Right lung (tissue), 5 donors: ENCODE results near the gene C1orf159. TPM values are rescaled to one million over a fixed set of nuclear protein-coding genes. Genes with fewer than 3 reads are reported as not detected.
"Not testable (repeated sequence)": the region's sequence is repeated elsewhere in the genome, so short reads cannot be mapped to it uniquely, and the experiment has no call there.

Source experiments
- DNase-seq, 2 donors: peaks; one replicate each; pipeline ENCODE4 v3.0.0-alpha.2; 2013
- polyA plus RNA-seq, 5 donors: library from polyadenylated mRNA; unstranded; fragments of 120-200 nt; gene quantifications; one replicate each; pipeline versions ENCODE4 v1.2.1 to v1.2.3, GENCODE V29; 2013; ENCODE audit warnings: inconsistent platforms in 1 of 5, low replicate concordance in 1 of 5; ENCODE audit not compliant: insufficient read length in 5 of 5, insufficient read depth in 1 of 5

The C1orf159 gene
- polyA plus RNA-seq, 5 donors = 6.8 to 17.5 (median 10.0) TPM

DNA sequence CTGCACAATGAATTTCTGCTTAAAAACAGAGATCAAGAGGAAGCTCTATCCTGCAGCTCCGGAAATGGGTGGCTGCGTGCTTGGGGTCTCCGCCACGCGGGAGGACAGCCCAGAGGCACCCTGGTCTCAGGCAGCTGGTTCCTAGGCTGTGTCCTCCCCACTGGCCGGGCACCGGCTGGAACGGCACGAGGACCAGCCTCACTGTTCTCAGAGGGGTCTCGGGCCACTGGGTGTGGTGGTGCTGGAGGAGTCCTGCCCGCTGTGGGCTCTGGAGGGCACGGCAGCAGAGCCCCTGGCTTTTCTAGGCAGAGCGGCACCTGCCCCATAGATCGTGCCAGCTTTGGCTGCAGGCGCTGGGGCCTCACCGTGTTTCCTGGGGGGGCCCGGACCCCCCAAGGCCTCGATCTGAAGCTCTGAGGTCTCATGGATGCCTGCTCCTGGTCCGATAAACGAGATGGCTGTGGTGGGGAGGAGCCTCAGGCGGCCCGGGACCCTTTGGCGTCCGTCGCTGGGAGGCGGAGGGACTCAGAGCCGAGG is 33.6 kb downstream of the C1orf159 start:
- DNase-seq = no peak

DNA sequence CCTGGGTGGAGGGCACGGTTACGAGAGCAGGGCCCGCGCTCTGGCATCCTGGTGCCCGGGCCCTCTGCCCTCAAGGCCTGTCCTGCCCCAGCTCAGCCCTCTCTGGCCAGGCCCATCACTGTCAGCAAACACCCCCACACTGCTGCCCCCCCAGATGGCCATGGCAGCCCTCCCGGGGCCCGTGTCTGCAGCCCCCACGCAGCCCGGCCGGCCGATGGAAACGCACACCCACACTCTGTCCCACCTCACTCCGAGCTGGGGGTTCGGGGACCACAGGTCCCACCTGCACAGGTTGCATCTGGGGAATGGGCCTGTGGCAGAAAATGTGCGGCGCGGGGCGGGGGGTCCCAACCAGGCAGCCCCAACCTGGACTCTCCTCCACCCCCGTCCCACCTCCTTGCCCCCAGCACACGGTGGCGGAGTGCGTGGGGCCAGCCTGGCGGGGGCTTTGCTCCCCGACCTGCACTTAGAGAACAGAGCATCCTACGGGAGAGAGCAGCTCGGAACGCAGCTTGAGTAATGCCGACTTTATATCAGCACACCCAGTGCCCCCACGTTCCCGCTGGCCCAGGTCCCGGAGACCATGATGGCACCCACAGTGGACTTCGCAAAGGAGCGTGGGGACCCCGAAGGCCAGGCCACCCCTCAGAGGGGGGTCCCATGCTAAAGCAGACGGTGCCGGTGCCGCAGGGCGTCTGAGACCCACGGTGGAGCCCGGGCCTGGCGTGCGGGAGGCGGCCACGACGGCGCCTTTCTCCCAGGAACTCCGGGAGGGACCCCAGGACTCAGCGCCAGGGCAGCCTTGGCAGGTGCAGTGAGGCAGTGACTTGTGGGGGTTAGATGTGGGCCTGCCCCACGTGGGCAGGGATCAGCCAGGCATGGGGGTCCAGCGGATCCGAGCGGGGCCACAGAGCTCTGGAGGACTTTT is 34.3 kb downstream of the C1orf159 start:
- no peak for DNase-seq

DNA sequence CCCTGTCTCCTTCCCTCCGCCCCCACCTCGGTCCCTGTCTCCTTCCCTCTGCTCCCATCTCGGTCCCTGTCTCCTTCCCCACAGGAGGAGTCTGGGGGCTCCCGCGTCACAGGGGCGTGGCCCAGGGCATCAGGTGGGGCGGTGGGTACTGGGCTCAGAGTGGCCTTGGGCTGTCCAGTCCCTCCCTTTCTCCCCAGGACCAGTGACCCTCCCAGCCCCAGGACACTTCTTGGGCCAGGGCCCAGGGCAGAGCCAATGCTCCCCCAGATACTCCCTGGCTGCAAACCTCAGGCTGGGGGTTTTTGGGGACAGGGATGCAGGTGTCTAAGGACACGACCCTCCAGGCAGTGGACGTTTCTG is 35.0 kb downstream of the C1orf159 start:
- no peak for DNase-seq

DNA sequence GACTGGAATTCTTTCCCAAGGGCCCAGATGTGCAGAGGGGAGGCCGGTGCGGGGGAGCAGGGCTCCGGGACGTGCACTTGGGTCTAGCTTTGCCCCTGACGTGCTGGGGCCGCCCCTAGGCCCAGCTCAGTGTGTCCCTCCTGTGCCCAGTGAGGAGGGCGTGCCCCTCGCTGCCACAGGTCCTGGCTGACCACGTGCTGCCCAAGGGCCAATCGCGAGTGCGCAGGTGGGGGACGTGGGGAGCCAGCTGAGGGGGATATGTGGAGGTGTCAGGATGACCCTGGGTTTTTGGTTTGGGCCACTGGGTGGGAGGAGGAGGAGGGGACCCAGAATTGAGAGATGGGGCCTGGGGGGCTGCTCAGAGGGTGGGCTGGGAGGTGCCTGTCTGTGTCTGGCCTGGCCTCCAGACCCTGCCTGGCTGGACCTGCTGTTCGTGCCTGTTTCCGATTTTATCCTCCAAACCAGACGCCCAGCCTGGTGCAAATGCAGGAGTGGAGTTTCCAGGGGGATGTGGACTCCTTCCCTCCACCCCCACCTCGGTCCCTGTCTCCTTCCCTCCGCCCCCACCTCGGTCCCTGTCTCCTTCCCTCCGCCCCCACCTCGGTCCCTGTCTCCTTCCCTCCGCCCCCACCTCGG is 35.6 kb downstream of the C1orf159 start:
- peak in 1 of 2 donors; percentile 31 for DNase-seq

DNA sequence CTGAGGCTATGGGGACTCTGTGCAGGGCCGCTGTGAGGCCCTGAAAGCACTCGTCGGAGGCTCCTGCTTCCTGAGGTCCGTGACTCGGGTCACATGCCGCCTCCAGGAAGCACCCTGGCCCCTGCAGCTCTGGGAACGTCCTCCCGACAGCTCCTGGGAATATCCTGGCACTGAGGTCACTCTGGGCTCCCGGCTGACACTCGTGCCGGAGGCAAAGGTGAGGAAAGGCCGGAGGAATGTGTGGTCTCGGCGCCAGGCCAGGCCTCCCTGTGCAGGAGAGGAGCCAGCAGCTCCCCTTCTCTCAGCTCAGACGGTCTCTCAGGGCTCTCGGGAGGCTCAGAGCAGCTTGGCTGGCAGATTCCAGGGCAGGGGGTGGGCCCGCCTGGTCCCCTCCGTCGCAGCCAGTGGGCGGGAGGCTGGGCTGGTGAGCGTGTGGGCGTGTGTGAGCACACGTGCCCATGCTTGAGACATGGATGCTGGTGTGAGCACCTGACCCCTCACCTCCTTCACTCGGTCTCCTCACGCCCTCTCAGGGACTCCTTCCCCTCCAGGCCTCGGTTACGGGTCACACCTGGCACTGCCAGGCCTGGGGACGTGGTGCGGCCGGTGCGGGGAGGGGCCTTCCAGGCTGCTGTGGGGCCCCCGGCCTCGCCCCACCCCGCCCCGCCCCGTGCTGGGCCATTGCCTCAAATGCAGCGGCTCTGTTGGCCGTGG is 36.3 kb downstream of the C1orf159 start:
- DNase-seq = peak; percentile 50 to 56

DNA sequence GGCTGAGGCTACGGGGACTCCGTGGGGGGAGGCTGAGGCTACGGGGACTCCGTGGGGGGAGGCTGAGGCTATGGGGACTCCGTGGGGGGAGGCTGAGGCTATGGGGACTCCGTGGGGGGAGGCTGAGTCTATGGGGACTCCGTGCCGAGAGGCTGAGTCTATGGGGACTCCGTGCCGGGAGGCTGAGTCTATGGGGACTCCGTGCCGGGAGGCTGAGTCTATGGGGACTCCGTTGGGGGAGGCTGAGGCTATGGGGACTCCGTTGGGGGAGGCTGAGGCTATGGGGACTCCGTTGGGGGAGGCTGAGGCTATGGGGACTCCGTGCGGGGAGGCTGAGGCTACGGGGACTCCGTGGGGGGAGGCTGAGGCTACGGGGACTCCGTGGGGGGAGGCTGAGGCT is 38.5 kb downstream of the C1orf159 start:
- not testable (repeated sequence) for DNase-seq

DNA sequence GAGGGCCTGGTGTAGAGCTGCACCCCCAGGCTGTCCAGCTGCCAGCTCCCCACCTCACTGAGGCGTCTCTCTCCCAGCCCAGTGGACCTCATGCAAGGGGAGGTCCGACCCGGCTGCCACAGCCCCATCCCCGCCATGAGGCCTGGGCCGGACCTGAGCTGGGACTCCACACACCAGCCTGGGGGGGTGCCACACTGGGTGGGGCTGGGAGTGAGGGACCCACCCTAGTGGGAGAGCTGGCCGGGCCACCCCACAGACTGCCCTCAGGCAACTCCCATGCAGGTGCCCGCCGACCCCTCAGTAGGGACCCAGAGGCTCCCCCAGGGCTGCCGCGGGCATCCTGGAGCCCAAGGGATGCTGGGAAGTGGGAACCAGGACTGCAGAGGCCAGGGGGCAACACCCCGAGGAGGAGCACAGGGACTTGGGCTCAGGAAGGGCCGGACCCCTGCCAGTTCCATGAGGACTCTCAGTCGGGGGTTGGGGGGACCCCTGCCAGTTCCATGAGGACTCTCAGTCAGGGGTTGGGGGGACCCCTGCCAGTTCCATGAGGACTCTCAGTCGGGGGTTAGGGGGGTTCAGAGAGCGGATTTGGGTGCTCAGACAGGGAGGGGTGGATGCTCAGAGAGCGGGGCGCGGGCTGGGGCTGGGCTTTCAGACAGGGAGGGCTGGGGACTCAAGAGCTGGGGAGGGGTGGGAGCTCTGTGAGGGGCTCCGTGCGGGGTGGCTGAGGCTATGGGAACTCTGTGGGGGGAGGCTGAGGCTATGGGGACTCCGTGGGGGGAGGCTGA is 40.5 kb downstream of the C1orf159 start:
- no peak for DNase-seq

DNA sequence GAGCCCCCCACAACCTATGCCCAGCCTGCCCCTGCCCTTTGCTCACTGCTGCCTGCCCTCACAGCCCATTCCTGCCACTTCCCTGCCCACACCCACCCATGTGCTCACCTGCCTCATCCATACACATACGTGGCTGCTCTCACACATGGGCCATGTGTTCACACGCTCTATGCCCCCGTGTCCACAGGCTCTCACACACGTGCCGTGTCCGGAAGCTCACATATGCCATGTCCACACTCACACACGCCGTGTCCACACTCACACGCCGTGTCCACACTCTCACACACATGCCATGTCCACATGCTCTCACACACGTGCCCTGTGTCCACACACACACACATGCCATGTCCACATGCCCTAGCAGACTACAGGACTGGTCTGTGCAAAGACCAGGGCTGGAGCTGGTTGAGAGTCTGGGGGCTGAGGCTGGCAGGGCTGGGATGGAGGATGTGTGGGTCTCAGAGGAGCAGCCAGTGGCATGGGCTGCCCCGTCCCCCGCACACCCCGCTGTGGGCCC is 41.2 kb downstream of the C1orf159 start:
- DNase-seq = no peak

DNA sequence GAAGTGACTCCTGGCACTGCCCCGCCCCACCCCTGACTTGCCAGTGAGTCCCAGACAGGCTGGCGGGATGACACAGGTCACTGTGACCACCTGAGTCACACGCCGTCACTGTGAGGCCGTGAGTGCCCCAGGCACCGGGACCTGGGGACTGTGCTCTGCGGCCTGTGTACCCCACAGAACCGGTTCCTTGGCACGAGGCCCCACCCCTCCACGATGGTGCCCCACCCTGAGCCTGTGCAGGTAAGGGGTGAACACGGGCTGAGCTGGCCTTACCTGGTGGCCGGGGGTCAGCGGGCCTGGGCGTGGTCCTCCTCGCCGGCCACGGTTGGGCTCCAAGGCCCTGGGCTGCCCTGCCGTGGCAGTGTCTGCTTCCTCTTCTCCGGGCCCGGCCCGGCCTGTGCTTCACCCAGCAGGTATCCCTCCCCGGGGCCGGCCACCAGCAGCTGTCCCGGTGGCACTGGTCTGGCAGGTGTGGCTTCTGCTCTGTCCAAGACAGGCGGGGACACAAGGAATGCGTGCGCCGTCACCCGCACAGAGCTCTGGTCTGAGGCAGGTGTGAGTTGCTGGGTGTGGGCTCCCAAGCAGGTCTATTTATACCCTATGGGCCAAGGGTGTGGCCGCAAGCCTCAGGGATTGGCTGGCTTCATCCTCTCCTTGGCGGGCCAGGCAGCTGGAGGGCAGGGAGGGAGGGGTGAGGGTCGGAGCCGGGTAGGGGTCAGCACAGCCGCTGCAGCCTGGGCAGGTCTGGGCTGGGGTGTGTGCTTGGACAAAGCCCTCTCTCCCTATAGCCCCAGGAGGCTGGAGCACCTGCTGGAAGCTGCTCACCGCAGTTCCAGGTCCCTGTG is 41.9 kb downstream of the C1orf159 start, which contains the start of gene RNF223:
Gene RNF223, minus strand, starts transcription at position 564 of the 845 bp plus-strand sequence. CDS start 1,740 bp downstream, outside the sequence.
- DNase-seq = peak in 1 of 2 donors; percentile 23

DNA sequence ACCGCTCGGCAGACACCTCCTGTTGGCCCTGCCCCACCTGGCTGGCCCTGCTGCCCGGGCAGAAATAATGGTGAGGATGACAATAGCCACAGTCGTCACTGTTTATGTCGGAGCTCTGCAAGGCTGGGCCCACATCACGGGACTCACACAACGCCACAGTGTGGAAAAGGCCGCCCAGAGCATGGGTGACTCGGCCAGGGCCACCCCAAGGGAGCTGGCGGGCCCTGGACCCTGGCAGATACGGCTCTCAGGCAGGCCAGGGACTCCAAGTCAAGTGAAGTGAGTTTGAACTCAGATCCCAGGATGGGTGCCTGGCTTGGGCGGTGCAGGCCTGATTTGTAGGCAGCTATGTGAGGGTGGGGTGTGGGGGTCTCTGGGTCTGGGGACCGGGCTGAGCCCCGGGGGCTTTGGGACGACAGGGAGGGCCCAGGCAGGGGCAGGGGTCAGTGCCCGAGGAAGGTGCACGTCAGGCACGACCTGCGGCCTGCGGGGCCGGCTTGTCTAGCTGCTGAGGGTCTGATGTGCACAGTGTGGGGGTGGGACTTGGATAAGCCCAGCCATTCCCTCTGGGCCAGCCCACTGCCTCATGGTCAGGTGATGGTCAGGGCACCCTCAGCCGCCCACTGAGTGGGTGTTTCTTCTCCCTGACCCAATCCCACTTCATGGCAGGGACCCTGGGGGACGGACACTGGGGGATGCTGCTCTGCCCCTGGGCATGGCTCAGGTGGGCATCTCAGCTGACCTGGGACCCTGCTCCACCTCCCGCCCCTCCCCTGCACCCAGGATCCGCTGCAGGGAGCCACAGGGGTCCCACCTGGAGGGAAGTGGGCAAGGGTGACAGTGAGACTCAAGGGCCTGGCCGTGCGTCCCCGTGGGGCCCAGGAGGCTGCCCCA is 42.8 kb downstream of the C1orf159 start:
- no peak for DNase-seq

DNA sequence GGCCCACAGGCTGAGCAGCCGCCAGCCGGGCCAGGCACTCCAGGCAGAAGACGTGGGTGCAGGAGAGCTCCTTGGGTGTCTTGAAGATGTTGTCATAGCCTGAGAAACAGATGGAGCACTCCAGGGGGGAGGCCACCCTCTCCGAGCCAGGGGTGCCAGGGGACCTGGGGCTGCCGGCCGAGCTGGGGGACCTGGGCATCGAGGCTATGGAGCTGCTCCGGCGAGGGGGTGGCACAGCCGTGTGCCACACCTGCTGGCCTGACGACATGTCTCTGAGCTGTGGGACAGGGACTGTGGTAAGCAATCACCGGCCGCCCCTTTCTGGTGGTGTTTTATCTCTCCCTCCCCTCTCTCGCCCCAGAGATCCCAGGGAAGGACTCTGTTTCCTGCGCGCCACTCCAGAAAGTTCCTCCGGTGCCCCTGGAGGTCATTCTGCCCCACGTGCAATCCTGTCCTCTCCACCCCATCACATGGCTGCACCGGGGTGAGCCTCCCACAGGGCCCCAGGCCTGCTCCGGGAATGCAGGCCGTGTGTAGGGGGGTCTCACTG is 43.5 kb downstream of the C1orf159 start:
- DNase-seq = no peak

DNA sequence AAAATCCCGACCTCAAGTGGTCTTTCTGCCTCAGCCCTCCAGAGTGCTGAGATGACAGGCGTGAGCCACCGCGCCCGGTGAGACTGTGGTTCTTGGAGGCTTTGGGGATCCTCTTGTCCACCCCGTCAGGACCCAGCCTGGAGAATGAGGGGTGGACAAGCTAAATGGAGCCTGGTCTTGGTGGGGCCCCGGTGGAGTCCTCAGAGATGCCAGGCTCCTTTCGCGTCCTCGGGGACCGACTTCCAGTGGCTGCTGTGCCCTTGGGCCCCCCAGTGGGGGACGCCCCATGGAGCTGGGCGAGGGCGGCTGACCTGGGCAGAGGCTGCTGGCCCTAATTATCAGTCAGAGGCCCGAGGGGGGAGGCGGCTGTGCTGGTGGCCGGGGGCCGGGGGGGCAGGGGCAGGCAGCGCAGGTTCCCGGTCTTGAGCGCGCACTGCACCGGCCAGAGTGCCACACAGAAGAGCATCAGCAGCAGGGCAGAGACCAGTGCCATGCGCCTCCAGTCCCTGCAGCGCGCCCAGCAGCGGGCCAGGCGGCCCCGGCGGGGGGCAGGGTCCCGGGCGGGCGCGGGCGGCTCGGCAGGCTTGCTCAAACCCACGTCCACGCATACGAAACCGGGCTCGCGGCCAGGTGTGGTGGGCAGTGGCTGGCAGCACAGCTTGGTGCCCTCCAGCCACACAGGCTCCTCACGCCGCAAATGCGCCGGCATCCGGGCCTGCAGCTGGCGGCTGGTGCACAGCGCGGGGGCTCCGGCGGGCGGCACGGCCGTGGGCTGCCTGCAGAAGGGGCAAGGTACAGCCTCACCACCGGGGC is 44.2 kb downstream of the C1orf159 start:
- DNase-seq = no peak

DNA sequence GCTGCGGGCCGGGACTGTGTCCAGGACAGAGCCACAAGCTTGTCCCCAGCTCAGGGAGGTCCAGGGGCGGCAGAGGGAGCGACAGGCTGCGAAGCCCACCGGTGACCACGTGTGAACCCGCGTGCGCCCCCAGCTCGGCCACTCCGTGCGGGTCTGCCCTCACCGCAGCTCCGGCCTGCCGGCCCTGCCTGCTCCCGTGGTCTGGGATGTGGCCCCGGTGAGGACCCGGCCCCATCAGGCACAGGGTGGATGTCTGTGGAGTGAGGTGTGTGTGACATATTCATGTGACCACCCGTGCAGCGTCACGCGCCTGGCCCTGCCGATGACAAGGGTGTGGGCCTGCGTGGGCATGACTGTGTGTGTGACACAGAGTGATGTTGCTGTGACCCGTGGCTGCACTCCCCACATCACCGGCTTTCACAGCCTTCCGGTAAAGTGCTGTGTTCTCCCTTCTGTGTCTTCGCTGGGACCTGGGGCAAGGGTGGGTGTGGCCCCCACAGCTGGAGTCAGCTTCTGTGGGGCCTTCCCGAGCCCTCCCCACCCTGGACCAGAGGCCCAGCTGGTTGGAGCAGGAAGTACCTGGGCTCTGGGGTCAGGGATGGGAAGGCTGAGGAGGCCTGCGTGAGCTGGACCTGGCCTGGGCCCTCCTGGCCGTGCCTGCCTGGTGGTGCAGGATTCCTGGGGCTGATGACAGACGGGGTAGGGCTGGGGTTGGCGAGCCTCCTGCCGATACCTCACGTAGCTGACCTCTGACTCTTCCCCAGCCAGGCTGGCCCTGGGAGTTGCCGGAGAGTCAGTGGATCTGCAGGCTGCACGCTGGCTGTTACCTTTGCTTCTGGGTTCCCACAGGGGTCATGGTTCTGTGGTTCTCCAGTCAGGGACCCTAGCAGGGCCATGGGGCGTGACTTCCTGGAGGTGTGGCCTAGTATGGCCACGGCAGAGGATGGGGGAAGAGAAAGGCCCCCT is 45.9 kb downstream of the C1orf159 start:
- no peak for DNase-seq

DNA sequence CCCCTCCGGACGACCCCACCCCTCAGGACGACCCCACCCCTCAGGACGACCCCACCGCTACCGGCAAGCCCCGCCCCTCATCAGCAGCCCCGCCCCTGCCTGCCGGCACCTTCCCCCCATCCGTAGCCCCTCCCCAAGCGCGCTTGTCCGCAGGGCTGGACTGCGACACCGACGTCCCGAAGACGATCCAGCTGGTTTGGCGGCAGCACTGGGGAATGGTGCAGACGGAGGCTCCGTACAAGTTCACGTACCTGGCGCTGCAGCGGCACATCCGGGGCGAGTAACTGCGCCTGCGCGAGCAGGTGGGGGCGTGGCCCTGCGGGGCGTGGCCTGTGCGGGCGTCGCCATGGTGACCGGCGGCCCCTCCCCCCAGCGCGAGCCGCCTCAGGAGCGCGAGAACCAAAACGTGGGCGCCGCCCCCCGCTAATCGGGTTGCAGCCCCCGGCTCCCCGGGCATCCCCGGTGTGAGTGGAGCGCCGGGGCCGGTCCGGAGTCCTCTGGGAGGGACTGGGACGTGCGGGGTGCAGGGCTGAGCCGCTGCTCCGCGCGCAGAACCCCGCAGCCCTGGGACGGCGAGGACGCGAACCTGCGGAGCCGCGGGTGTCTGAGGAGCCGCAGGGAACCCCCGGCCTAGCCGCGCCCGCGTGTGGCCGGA is 46.7 kb downstream of the C1orf159 start:
- peak; percentile 54 to 55 for DNase-seq

DNA sequence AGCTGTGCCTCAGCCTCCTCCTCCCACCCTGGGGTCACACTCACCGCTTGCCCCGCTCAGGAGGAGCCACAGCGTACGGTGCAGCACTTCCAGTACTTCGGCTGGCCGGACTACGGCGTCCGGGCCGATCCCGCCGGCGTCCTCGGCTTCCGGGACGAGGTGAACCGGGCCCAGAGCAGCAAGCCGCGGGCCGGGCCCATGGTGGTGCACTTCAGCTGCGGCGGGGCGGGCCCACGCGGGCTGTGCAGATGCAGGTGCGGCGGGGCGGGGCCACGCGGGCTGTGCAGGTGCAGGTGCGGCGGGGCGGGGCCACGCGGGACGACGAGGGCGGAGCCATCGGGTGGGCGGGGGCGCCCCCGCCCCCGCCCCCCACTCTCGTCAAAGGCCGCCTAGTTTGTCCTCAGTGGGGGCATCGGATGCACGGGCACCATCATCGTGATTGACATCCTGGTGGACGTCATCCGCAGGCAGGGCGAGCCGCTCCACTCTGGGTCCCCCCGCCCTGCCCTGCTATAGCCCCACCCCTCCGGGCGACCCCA is 47.3 kb downstream of the C1orf159 start:
- no peak for DNase-seq
